GOT3 (cell line): ENCODE measurements around the gene CALB2.
A peak's percentile ranks its signal among the peaks of the same experiment; 100 is the strongest.
"Not testable (repeated sequence)": the region's sequence is repeated elsewhere in the genome, so short reads cannot be mapped to it uniquely, and the experiment has no call there.

Source experiments
- DNase-seq: peaks from one replicate; lab custom pipeline; 2025; ENCODE audit warnings: mixed read lengths; lab: John Stamatoyannopoulos, UW

Gene CALB2

GRCh38 chr16:71358464-71358998, at the start of gene CALB2:
TSS of gene CALB2 (plus strand) at chr16:71358723. CDS start at chr16:71358793, 70 bp downstream.
- DNase-seq = peak; percentile 55

GRCh38 chr16:71311553-71312158, 46.9 kb upstream of the CALB2 start:
- no peak for DNase-seq

- DNase-seq = not testable (repeated sequence)
These were observed 44.9 kb upstream of the CALB2 start for GRCh38 chr16:71313591-71313990.

- no peak for DNase-seq
These were observed 43.3 kb upstream of the CALB2 start for GRCh38 chr16:71315269-71315668.

GRCh38 chr16:71319999-71320398, 38.5 kb upstream of the CALB2 start:
- DNase-seq = no peak

GRCh38 chr16:71327720-71328119, 30.8 kb upstream of the CALB2 start:
- no peak for DNase-seq

- no peak for DNase-seq
These were observed 30.4 kb upstream of the CALB2 start for GRCh38 chr16:71328151-71328550.

GRCh38 chr16:71337631-71338030, 20.9 kb upstream of the CALB2 start:
- DNase-seq = no peak

GRCh38 chr16:71338193-71338592, 20.3 kb upstream of the CALB2 start:
- DNase-seq = no peak

GRCh38 chr16:71338632-71339031, 19.9 kb upstream of the CALB2 start:
- DNase-seq = no peak

GRCh38 chr16:71339236-71340171, 19.0 kb upstream of the CALB2 start:
- DNase-seq = no peak

GRCh38 chr16:71340406-71340805, 18.1 kb upstream of the CALB2 start:
- no peak for DNase-seq

GRCh38 chr16:71341881-71342280, 16.6 kb upstream of the CALB2 start:
- DNase-seq = no peak

GRCh38 chr16:71343078-71343477, 15.4 kb upstream of the CALB2 start:
- DNase-seq = no peak

- DNase-seq = no peak
These were observed 14.1 kb upstream of the CALB2 start for GRCh38 chr16:71344315-71344905.

GRCh38 chr16:71345031-71345430, 13.5 kb upstream of the CALB2 start:
- no peak for DNase-seq

- no peak for DNase-seq
These were observed 11.4 kb upstream of the CALB2 start for GRCh38 chr16:71347146-71347545.

- no peak for DNase-seq
These were observed 10.0 kb upstream of the CALB2 start for GRCh38 chr16:71348262-71349085.

GRCh38 chr16:71350821-71351557, 7.5 kb upstream of the CALB2 start:
- DNase-seq = no peak

- no peak for DNase-seq
These were observed 7.0 kb upstream of the CALB2 start for GRCh38 chr16:71351558-71351901.

GRCh38 chr16:71352466-71352865, 6.1 kb upstream of the CALB2 start:
- no peak for DNase-seq
